ENCODE data around the gene CTSF.

GRCh38 chr11:66617155-66617834 is 48.9 kb upstream of the CTSF start:
- TF ChIP-seq CTCF (IDR thresholded peaks at IDR 0.05) (no peak), POLR2A (IDR thresholded peaks at IDR 0.05) (no peak)
